ENCODE data around the gene NCBP2L.

Gene NCBP2L

DNA sequence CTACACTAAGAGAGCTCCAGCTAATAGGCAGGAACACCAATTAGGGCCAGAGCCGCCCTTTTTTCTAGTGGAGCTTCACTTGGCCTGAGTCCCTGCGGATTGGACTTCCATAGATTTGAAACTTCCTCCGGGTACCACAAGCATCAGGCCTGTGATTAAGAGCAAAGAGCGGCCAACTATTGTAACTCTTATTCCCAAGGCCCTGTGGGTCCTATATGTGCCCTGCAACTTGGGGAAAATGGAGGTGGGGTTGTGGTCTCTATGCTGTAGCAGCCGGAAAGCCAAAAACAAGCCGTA, at the start of gene NCBP2L:
TSS of gene NCBP2L (plus strand) at position 198 of the 297 bp plus-strand sequence. CDS start 16,488 bp downstream, outside the sequence.
- no peak for TF ChIP-seq CTCF (IDR thresholded peaks at IDR 0.05)

DNA sequence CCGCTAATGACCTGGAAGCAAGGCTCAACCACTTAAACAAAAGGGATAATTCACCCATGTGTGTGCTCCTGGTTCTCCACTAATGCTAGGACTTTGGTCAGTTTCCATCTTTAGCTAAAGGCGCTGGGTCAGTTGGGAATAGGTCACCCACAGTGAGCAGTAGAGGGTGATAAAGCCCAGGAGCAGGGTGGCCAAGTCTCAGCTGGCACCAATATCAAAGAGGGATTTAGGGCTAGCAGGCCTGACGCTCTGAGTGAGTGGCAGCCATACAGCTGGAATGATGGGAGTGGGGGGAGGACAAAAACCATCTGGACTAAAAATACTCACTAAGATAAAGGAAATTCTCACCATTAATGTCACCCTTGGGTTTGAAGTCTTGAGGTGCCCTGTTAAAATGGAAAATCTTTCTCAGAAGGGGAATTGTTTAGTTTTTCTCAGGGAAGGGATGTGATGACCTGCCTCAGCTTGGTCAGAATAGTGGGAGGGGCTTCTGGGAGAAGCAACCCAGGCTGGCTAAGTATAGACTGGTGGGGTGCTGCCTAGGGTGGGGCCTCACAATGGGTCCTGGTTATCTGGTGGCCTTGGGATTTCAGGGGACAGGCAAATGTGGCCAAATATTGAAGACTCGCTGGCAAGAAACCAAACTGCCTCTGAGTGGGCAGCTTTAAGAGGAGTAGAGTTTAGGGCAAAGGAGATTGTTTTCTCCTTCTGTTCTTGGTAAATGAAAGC, 49.0 kb upstream of the NCBP2L start:
- no peak for TF ChIP-seq CTCF (IDR thresholded peaks at IDR 0.05)

GRCh38 chrX:107729558-107730297, 47.8 kb upstream of the NCBP2L start:
- TF ChIP-seq CTCF (IDR thresholded peaks at IDR 0.05): no peak

DNA sequence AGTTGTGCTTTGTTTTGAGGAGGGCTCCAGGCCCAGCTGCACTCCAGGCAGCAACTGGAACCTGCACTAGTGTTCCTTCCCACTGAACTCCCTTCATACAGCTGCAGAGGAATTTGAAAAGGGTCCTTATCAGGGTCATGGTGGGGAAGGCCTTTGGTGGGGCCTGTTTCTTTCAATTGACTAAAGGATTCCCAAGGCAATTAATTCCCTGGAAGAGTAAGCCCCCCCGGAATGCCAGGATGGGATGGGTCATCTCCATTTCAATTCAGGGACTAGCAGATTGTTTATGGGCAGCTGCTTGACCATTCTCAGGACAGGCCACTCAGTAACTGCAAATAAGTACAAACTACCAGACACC, 47.3 kb upstream of the NCBP2L start:
- TF ChIP-seq CTCF (IDR thresholded peaks at IDR 0.05): no peak

DNA sequence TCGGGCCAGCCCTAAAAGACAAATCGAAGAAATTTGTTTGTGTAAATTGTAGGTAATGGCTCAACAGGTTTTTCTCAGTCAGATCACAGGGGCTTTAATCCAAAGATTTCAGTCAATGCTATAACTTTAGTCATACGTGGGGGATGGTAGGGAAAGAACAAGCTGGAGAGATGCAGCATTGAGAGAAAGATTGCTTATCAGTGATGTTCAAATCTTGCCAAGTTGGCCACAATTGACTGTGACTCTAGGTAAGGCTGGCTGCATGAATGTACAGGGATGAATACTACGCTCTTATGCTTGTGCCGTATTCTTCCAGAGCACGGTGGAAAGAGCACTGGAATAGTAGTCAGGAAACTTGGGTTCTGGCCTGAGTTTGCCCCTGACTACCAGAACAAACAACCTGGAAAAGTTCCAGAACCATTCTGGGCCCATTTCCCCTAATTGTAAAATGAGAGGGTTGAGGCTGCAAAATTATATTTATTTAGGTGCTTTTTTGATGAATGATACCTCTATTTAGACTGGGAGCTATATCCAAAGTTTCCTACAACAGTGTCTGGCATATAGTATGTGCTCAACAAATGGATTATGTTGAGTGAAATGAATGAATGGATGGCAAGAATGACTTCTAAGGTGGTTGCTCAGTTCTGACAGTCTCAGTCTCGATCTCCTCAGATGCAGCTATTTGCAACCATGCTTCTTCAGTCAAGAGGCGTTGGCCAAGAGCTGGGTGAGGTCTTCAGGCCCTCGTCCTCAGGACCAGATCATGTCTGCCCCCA, 46.4 kb upstream of the NCBP2L start:
- no peak for TF ChIP-seq CTCF (IDR thresholded peaks at IDR 0.05)

- TF ChIP-seq CTCF (IDR thresholded peaks at IDR 0.05): no peak
Measured at GRCh38 chrX:107731831-107732502, 45.6 kb upstream of the NCBP2L start.

DNA sequence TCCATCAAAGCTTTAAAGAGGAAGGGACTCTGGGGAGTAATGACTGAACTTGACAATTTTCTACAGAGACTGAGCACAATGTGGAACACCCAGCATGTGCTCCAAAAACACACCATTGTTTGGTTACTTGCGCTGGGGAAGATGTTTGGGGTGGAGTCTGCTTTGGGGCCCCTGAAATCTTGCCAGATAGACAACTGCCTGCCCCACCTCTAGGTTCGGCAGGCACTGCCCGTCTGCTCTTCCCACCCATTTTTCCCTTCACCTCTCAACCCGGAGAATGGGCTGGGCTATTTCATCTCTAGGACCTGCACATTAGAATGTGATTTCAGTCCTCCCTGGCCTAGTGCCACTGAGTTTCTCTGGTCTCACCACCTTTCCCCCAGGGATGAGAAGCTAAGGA, 43.8 kb upstream of the NCBP2L start:
- no peak for TF ChIP-seq CTCF (IDR thresholded peaks at IDR 0.05)
